K562 (cell line): ENCODE results near the gene JUNB. TPM values are rescaled to one million over a fixed set of nuclear protein-coding genes. Genes with fewer than 3 reads are reported as not detected.
A peak's percentile ranks its signal among the peaks of the same experiment; 100 is the strongest.

Experiments used
- BMI1 ChIP-seq: fragments of 150-350 bp; IDR thresholded peaks from 2 replicates; pipeline ENCODE4 v1.6.1; 2014; ENCODE audit warnings: low read length
- E2F8 ChIP-seq: fragments of 450-650 bp; IDR thresholded peaks from 2 replicates; pipeline ENCODE4 v1.7.1; 2018; ENCODE audit warnings: mild to moderate bottlenecking, low read depth; ENCODE audit not compliant: partially characterized antibody
- GATAD2A ChIP-seq: fragments of 450-650 bp; IDR thresholded peaks from 2 replicates; pipeline ENCODE4 v1.6.1; 2017
- HIVEP1 ChIP-seq: fragments of 250-450 bp; sonication (Bioruptor Pico); IDR thresholded peaks from 2 replicates; pipeline ENCODE4 v1.4.0; 2020; ENCODE audit warnings: mild to moderate bottlenecking
- NFXL1 ChIP-seq: fragments of 450-650 bp; formaldehyde crosslinking; IDR thresholded peaks from 2 replicates; pipeline ENCODE4 v1.4.0; 2021; ENCODE audit warnings: mild to moderate bottlenecking
- POLR2AphosphoS2 ChIP-seq: IDR thresholded peaks from 2 replicates; pipeline ENCODE4 v1.6.1; 2012; ENCODE audit warnings: low read length, improper control_type of control experiment
- RREB1 ChIP-seq: fragments of 250-450 bp; sonication (Bioruptor Pico); IDR thresholded peaks from 2 replicates; pipeline ENCODE4 v1.4.0; 2020
- SMAD4 ChIP-seq: fragments of 250-450 bp; sonication (Bioruptor Pico); conservative IDR thresholded peaks from 2 replicates; pipeline ENCODE4 v1.8.0; 2021; ENCODE audit warnings: inconsistent platforms, mild to moderate bottlenecking, moderate library complexity
- SMARCA4 ChIP-seq: fragments of 450-650 bp; IDR thresholded peaks from 2 replicates; pipeline ENCODE4 v1.6.1; 2016
- SNRNP70 ChIP-seq: fragments of 200-400 bp; formaldehyde crosslinking; optimal IDR thresholded peaks from 2 replicates; pipeline ENCODE3; 2017; ENCODE audit warnings: low read depth, low read length
- ZBTB17 ChIP-seq: fragments of 450-650 bp; formaldehyde crosslinking; IDR thresholded peaks from 2 replicates; pipeline ENCODE4 v1.4.0; 2020; ENCODE audit warnings: mild to moderate bottlenecking
- ZNF134 ChIP-seq: fragments of 250-450 bp; sonication (Bioruptor Pico); conservative IDR thresholded peaks from 2 replicates; pipeline ENCODE4 v1.4.0; 2020
- ZNF174 ChIP-seq: fragments of 250-450 bp; sonication (Bioruptor Pico); IDR thresholded peaks from 2 replicates; pipeline ENCODE4 v1.4.0; 2020; ENCODE audit warnings: mild to moderate bottlenecking
- ZNF655 ChIP-seq: fragments of 250-450 bp; sonication (Bioruptor Pico); IDR thresholded peaks from 2 replicates; pipeline ENCODE4 v1.5.0; 2021
- ZNF778 ChIP-seq: fragments of 450-650 bp; formaldehyde crosslinking; IDR thresholded peaks from 2 replicates; pipeline ENCODE4 v1.4.0; 2020; ENCODE audit warnings: mild to moderate bottlenecking, moderate library complexity
- ZNF79 ChIP-seq: fragments of 250-450 bp; sonication (Bioruptor Pico); IDR thresholded peaks from 2 replicates; pipeline ENCODE4 v1.4.0; 2020; ENCODE audit warnings: low read depth, mild to moderate bottlenecking, moderate library complexity
- polyA plus RNA-seq, 8 experiments: library from polyadenylated mRNA; depleted of rRNA in 4 of 8; stranded (reverse) in 5 of 8; unstranded in 3 of 8; fragments of >200 nt; fragmentation: Nextera tagmentation in 2 of 8; fragmentation: Illumina TruSeq in 1 of 8; extraction: Ambion mirVana in 2 of 8; extraction: Trizol in 1 of 8; gene quantifications; 2 replicates each; pipeline versions ENCODE4 v1.2.1 to v1.2.3, GENCODE V29; 2011 to 2014; ENCODE audit warnings: inconsistent platforms in 1 of 8, missing spikeins in 1 of 8
- total RNA-seq, 7 experiments: library from RNA; depleted of rRNA in 6 of 7; stranded (reverse); fragments of >200 nt in 6 of 7; fragmentation: Illumina TruSeq in 2 of 7; extraction: Trizol in 2 of 7; gene quantifications; 2 replicates each; pipeline versions ENCODE4 v1.2.1 to v1.2.3, GENCODE V29; 2011 to 2021; ENCODE audit warnings: low replicate concordance in 1 of 7
- TF ChIP-seq, protein P1 (sequence below): sonication (generic); formaldehyde crosslinking; IDR thresholded peaks from 2 replicates; pipeline ENCODE4 v1.5.0; 2020; ENCODE audit warnings: missing genetic modification reagents

Gene JUNB
- total and polyA plus RNA-seq, 9 of the 15 experiments (the other 6 are each of a cell fraction or from before 2014, with no cell fraction given), result 0.23 to 88.1 (median 13.1) TPM

DNA sequence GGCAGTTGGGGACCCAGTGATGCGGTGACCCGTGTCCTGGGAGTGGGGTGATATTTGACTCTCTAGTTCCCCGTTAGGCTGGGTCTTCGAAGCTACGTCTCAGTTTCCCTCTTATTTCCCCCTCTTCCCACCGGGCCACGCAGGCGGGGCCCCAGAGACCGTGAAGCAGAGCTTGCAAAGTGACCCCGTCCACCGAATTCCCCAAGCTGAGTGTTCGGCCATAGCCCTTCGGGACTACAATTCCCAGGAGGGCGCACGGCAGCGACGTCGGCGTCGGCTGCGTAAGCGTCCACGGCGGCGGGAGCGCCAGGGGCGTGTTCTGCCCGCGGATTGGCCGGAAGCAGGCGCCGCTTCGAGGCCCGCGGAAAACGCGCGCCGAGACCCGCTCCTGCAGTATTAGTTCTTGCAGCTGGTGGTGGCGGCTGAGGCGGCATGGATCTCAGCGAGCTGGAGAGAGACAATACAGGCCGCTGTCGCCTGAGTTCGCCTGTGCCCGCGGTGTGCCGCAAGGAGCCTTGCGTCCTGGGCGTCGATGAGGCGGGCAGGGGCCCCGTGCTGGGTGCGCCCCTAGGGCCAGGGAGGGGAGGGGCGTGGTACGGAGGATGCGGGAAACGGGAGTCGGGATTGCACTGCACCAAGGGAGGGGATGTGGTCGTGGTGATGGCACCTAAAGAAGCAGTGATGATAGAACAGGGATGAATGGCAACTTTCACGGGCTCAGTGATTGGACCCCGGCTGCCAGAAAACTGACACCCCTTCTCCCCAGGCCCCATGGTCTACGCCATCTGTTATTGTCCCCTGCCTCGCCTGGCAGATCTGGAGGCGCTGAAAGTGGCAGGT lies 15.2 kb downstream of the JUNB start, which contains the start of gene RNASEH2A (continued):
- TF ChIP-seq RREB1 (no peak), ZNF655 (no peak), ZNF174 (CRISPR knock-in tag) (no peak), HIVEP1 (no peak), E2F8 (peak; percentile 78), NFXL1 (CRISPR knock-in tag) (no peak), ZNF134 (CRISPR knock-in tag) (no peak), SMAD4 (CRISPR knock-in tag) (0 out of 2 replicates have a peak, but pooled peaks have one; percentile 42), SMARCA4 (no peak), POLR2AphosphoS2 (no peak), ZNF79 (CRISPR knock-in tag) (no peak), GATAD2A (no peak), ZBTB17 (CRISPR knock-in tag) (0 out of 2 replicates have a peak, but pooled peaks have one; percentile 26), SNRNP70 (no peak), BMI1 (no peak), ZNF778 (no peak)
- TF ChIP-seq, protein P1, sequence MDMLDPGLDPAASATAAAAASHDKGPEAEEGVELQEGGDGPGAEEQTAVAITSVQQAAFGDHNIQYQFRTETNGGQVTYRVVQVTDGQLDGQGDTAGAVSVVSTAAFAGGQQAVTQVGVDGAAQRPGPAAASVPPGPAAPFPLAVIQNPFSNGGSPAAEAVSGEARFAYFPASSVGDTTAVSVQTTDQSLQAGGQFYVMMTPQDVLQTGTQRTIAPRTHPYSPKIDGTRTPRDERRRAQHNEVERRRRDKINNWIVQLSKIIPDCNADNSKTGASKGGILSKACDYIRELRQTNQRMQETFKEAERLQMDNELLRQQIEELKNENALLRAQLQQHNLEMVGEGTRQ (CRISPR knock-in tag), result no peak
